BJ (cell line): ENCODE data around the gene LIF. TPM values are rescaled to one million over a fixed set of nuclear protein-coding genes. Genes with fewer than 3 reads are reported as not detected.
"Not testable (repeated sequence)": the region's sequence is repeated elsewhere in the genome, so short reads cannot be mapped to it uniquely, and the experiment has no call there.

Experiments
- CTCF ChIA-PET: fragments of 350-600 bp; formaldehyde crosslinking; extraction: SDS; loops from one replicate; lab custom pipeline; 2021; ENCODE audit warnings: antibody characterized with exemption, inconsistent platforms; lab: Yijun Ruan, JAX
- POLR2A ChIA-PET: fragments of 300-600 bp; sonication (Branson Sonifier 250); formaldehyde crosslinking; extraction: SDS; loops from one replicate; lab custom pipeline; 2021; ENCODE audit warnings: antibody characterized with exemption; lab: Charles Lee
- DNase-seq: peaks from one replicate; pipeline ENCODE4 v3.0.0-alpha.2; 2011; ENCODE audit warnings: low read depth
- H3K27me3 ChIP-seq: 2 replicates; pipeline ENCODE4 v1.6.0; 2011; ENCODE audit warnings: low read length; ENCODE audit not compliant: control insufficient read depth, insufficient read depth
- H3K36me3 ChIP-seq: 2 replicates; pipeline ENCODE4 v1.5.1; 2011; ENCODE audit warnings: low read length; ENCODE audit not compliant: control insufficient read depth, insufficient read depth
- H3K4me3 ChIP-seq: 2 replicates; pipeline ENCODE4 v1.5.1; 2011; ENCODE audit warnings: low read depth, mild to moderate bottlenecking, control low read depth, low read length
- CTCF ChIP-seq: IDR thresholded peaks from 2 replicates; pipeline ENCODE4 v1.5.1; 2011; ENCODE audit warnings: low read depth, mild to moderate bottlenecking, control low read depth, inconsistent platforms, low read length, moderate library complexity; ENCODE audit not compliant: insufficient read depth
- polyA plus RNA-seq: library from polyadenylated mRNA; depleted of rRNA; stranded (reverse); fragments of >200 nt; gene quantifications from 2 replicates; pipeline ENCODE4 v1.2.3, GENCODE V29; 2011

Gene LIF
- polyA plus RNA-seq, 1 experiment, result 5.8 TPM

- CTCF ChIA-PET, result interaction anchor here (1.0 to 2.4 kb wide), 3 partner anchors 9 to 128 kb away, joined by 3 to 6 read pairs (median 3); no protein-coding TSS in a partner anchor
These were observed 10.8 kb downstream of the LIF start for GRCh38 chr22:30235687-30236170.

GRCh38 chr22:30234786-30235470 lies 11.6 kb downstream of the LIF start:
- Histone ChIP-seq H3K4me3 (no peak overlapping the region), H3K36me3 (no peaks in the 10 kb centered on the region), H3K27me3 (no peaks in the 10 kb centered on the region; the same call in 1 of the 2 replicates)
- TF ChIP-seq CTCF, result no peak
- ChIA-PET CTCF (interaction anchor here (0.6 to 1.5 kb wide), 4 partner anchors 8 to 25 kb away, joined by 3 to 6 read pairs (median 3); no protein-coding TSS in a partner anchor), POLR2A (interaction anchor here (0.8 to 1.0 kb wide), 2 partner anchors 11 to 23 kb away, joined by 3 to 5 read pairs; partner anchors contain the start of gene LIF)
- DNase-seq, result peak; percentile 63

More at GRCh38 chr22:30235687-30236170, 10.8 kb downstream of the LIF start:
- H3K36me3 ChIP-seq, result no peaks in the 10 kb centered on the region
- peak; percentile 67 for DNase-seq
- H3K27me3 ChIP-seq, result no peaks in the 10 kb centered on the region; the same call in 1 of the 2 replicates
- POLR2A ChIA-PET, result interaction anchor here (1.0 kb wide), 1 partner anchor 11 kb away, joined by 3 read pairs; the partner anchor contains the start of gene LIF
- no peak overlapping the region for H3K4me3 ChIP-seq
- TF ChIP-seq CTCF, result no peak

- not testable (repeated sequence) for DNase-seq, H3K36me3 ChIP-seq, H3K4me3 ChIP-seq, H3K27me3 ChIP-seq
- CTCF ChIA-PET, result interaction anchor here (0.6 to 1.5 kb wide), 3 partner anchors 16 to 25 kb away, joined by 3 to 6 read pairs (median 6); no protein-coding TSS in a partner anchor
- POLR2A ChIA-PET, result interaction anchor here (0.8 kb wide), 1 partner anchor 22 kb away, joined by 5 read pairs; no protein-coding TSS in a partner anchor
These were observed 12.2 kb downstream of the LIF start for GRCh38 chr22:30234325-30234724.

- no peaks in the 10 kb centered on the region; the same call in 1 of the 2 replicates for H3K27me3 ChIP-seq
- CTCF ChIA-PET, result interaction anchor here (1.2 to 1.5 kb wide), 2 partner anchors 15 to 22 kb away, joined by 6 read pairs; no protein-coding TSS in a partner anchor
- POLR2A ChIA-PET, result no interaction called here
- no peak for DNase-seq
- no peak overlapping the region for H3K4me3 ChIP-seq
- no peaks in the 10 kb centered on the region for H3K36me3 ChIP-seq
- TF ChIP-seq CTCF, result no peak
These were observed 13.0 kb downstream of the LIF start for GRCh38 chr22:30233582-30233981.

GRCh38 chr22:30232716-30233218 lies 13.8 kb downstream of the LIF start:
- CTCF ChIA-PET, result interaction anchor here (1.2 kb wide), 1 partner anchor 23 kb away, joined by 6 read pairs; no protein-coding TSS in a partner anchor
- POLR2A ChIA-PET, result no interaction called here
- DNase-seq, result no peak
- H3K27me3 ChIP-seq, result no peaks in the 10 kb centered on the region; the same call in 1 of the 2 replicates
- no peak for TF ChIP-seq CTCF
- H3K36me3 ChIP-seq, result no peaks in the 10 kb centered on the region
- no peak overlapping the region for H3K4me3 ChIP-seq
